GM23338 (cell line): ENCODE measurements around the gene RASGRP3. TPM values are rescaled to one million over a fixed set of nuclear protein-coding genes. Genes with fewer than 3 reads are reported as not detected.

Source experiments
- ATAC-seq: fragments of 200-7000 bp; cut with Tn5 transposase; 3 replicates; pipeline ENCODE4 v1.9.1; 2020
- DNase-seq: peaks from one replicate; pipeline ENCODE4 v3.0.0-alpha.2; 2015; ENCODE audit warnings: low spot score
- H2AFZ ChIP-seq: fragments of 200-600 bp; sonication (generic); 2 replicates; pipeline ENCODE4 v1.8.0; 2016; ENCODE audit warnings: antibody characterized with exemption, mild to moderate bottlenecking, moderate library complexity
- H3F3A ChIP-seq: fragments of 200-600 bp; sonication (generic); replicated peaks from 2 replicates; pipeline ENCODE4 v1.8.0; 2017; ENCODE audit warnings: antibody characterized with exemption, mixed run types, low read depth
- H3K27ac ChIP-seq: fragments of 200-600 bp; sonication (generic); 2 replicates; pipeline ENCODE4 v1.6.1; 2016; ENCODE audit warnings: low read depth
- H3K27me3 ChIP-seq: fragments of 200-600 bp; sonication (generic); 2 replicates; pipeline ENCODE4 v1.8.0; 2016; ENCODE audit warnings: mild to moderate bottlenecking, mixed run types, moderate library complexity; ENCODE audit not compliant: insufficient read depth
- H3K36me3 ChIP-seq: fragments of 200-600 bp; sonication (generic); 2 replicates; pipeline ENCODE4 v1.8.0; 2016; ENCODE audit warnings: mild to moderate bottlenecking; ENCODE audit not compliant: insufficient read depth
- H3K4me1 ChIP-seq: fragments of 200-600 bp; sonication (generic); 2 replicates; pipeline ENCODE4 v1.8.0; 2016; ENCODE audit warnings: mild to moderate bottlenecking, moderate library complexity; ENCODE audit not compliant: insufficient read depth
- H3K4me2 ChIP-seq: fragments of 200-600 bp; sonication (generic); 2 replicates; pipeline ENCODE4 v1.7.1; 2017; ENCODE audit warnings: mixed run types
- H3K4me3 ChIP-seq: fragments of 200-600 bp; sonication (generic); 2 replicates; pipeline ENCODE4 v1.6.1; 2016; ENCODE audit warnings: mixed run types
- H3K79me2 ChIP-seq: fragments of 200-600 bp; sonication (generic); replicated peaks from 2 replicates; pipeline ENCODE4 v1.8.0; 2017; ENCODE audit warnings: mild to moderate bottlenecking; ENCODE audit not compliant: insufficient read depth
- H3K9me2 ChIP-seq: fragments of 200-600 bp; sonication (generic); 2 replicates; pipeline ENCODE4 v1.8.0; 2017; ENCODE audit not compliant: insufficient read depth
- H4K20me1 ChIP-seq: fragments of 200-600 bp; sonication (generic); replicated peaks from 2 replicates; pipeline ENCODE4 v1.8.0; 2017; ENCODE audit warnings: mild to moderate bottlenecking; ENCODE audit not compliant: insufficient read depth
- H3K27ac Mint-ChIP-seq: 2 replicates; pipeline ENCODE4 v1.8.0; 2020; ENCODE audit warnings: inconsistent platforms, mild to moderate bottlenecking, moderate library complexity, mixed read lengths
- H3K27me3 Mint-ChIP-seq: 3 replicates; pipeline ENCODE4 v1.8.0; 2022; ENCODE audit warnings: low read depth, mild to moderate bottlenecking, moderate library complexity, mixed read lengths, inconsistent platforms; ENCODE audit not compliant: insufficient read depth, poor library complexity
- H3K36me3 Mint-ChIP-seq: 3 replicates; pipeline ENCODE4 v1.8.0; 2021; ENCODE audit warnings: low read depth, mild to moderate bottlenecking, inconsistent platforms, moderate library complexity, mixed read lengths
- H3K4me1 Mint-ChIP-seq: 3 replicates; pipeline ENCODE4 v1.8.0; 2020; ENCODE audit warnings: mild to moderate bottlenecking, inconsistent platforms, mixed read lengths
- H3K4me3 Mint-ChIP-seq: 3 replicates; pipeline ENCODE4 v1.8.0; 2021; ENCODE audit warnings: moderate library complexity, mild to moderate bottlenecking, inconsistent platforms, mixed read lengths
- H3K9me3 Mint-ChIP-seq: 3 replicates; pipeline ENCODE4 v1.8.0; 2020; ENCODE audit warnings: moderate library complexity, mild to moderate bottlenecking, inconsistent platforms, mixed read lengths
- ETS1 ChIP-seq: IDR thresholded peaks from 2 replicates; pipeline ENCODE4 v1.6.1; 2016; ENCODE audit warnings: antibody characterized with exemption
- EZH2phosphoT487 ChIP-seq: fragments of 200-600 bp; sonication (generic); IDR thresholded peaks from one replicate; pipeline ENCODE4 v1.8.1; 2018; ENCODE audit warnings: antibody characterized with exemption; ENCODE audit not compliant: unreplicated experiment
- POLR2AphosphoS5 ChIP-seq: IDR thresholded peaks from 2 replicates; pipeline ENCODE4 v1.6.1; 2016; ENCODE audit warnings: antibody characterized with exemption, low read depth
- REST ChIP-seq: IDR thresholded peaks from one replicate; pipeline ENCODE4 v1.6.1; 2018; ENCODE audit warnings: antibody characterized with exemption; ENCODE audit not compliant: unreplicated experiment
- STAT1 ChIP-seq: IDR thresholded peaks from one replicate; pipeline ENCODE4 v1.6.1; 2016; ENCODE audit warnings: antibody characterized with exemption; ENCODE audit not compliant: unreplicated experiment
- ZNF114 ChIP-seq: fragments of 250-450 bp; sonication (Bioruptor Pico); IDR thresholded peaks from 2 replicates; pipeline ENCODE4 v1.5.0; 2020; ENCODE audit warnings: mild to moderate bottlenecking, moderate library complexity
- ZNF331 ChIP-seq: fragments of 250-450 bp; sonication (Bioruptor Pico); IDR thresholded peaks from 2 replicates; pipeline ENCODE4 v1.5.0; 2020; ENCODE audit warnings: low read depth, mild to moderate bottlenecking, moderate library complexity
- ZNF462 ChIP-seq: fragments of 250-450 bp; sonication (Bioruptor Pico); IDR thresholded peaks from 2 replicates; pipeline ENCODE4 v1.5.0; 2020; ENCODE audit warnings: mild to moderate bottlenecking, moderate library complexity
- polyA plus RNA-seq: library from polyadenylated mRNA; unstranded; fragments of >200 nt; fragmentation: Nextera tagmentation; extraction: Ambion mirVana; gene quantifications from 2 replicates; pipeline ENCODE4 v1.2.1, GENCODE V29; 2016
- total RNA-seq: library from RNA; depleted of rRNA; stranded (reverse); fragments of >200 nt; shearing (Covaris generic); gene quantifications from 2 replicates; pipeline ENCODE4 v1.2.3, GENCODE V29; 2014

Gene RASGRP3
- total and polyA plus RNA-seq, 2 experiments from 2014 or later, result 0.19 to 0.69 TPM

GRCh38 chr2:33588232-33588631 is 111.8 kb downstream of the RASGRP3 start (continued):
- no peak for TF ChIP-seq ZNF462 (CRISPR knock-in tag)
- no peak for TF ChIP-seq ETS1

- no peak overlapping the region for H3K4me2 ChIP-seq
- H3K4me3 Mint-ChIP-seq, result no peak overlapping the region
- DNase-seq (no peak), ATAC-seq (no peak)
- peaks cover 73% of the 10 kb centered on the region for H3K36me3 Mint-ChIP-seq
- no peak overlapping the region for H3K4me3 ChIP-seq
- 0 out of 2 replicates have a peak, but pooled peaks cover 3% of the 10 kb centered on the region for H3K9me2 ChIP-seq
- no peaks in the 10 kb centered on the region for H4K20me1 ChIP-seq
- no peak overlapping the region for H2AFZ ChIP-seq
- no peak overlapping the region for H3K27ac ChIP-seq
- H3K27me3 ChIP-seq, result no peaks in the 10 kb centered on the region
- H3K27ac Mint-ChIP-seq, result no peak overlapping the region
- peaks cover 21% of the 10 kb centered on the region for H3K4me1 Mint-ChIP-seq
- peaks cover 5% of the 10 kb centered on the region for H3K27me3 Mint-ChIP-seq
- TF ChIP-seq STAT1, result no peak
- no peak for TF ChIP-seq ZNF331
- no peak for TF ChIP-seq ZNF114 (CRISPR knock-in tag)
- TF ChIP-seq POLR2AphosphoS5, result no peak
- no peak for TF ChIP-seq REST
- no peak for TF ChIP-seq EZH2phosphoT487
- H3K79me2 ChIP-seq, result peaks cover 36% of the 10 kb centered on the region
- no peaks in the 10 kb centered on the region for H3F3A ChIP-seq
- peaks cover 54% of the 10 kb centered on the region for H3K36me3 ChIP-seq
- peaks cover 10% of the 10 kb centered on the region for H3K4me1 ChIP-seq
- H3K9me3 Mint-ChIP-seq, result no peaks in the 10 kb centered on the region; the same call in 2 of the 3 replicates
These were observed 113.0 kb downstream of the RASGRP3 start for GRCh38 chr2:33589444-33589843.
